T1000 (cell line): ENCODE data around the gene MPPED1.

Source experiments
- DNase-seq: peaks from one replicate; lab custom pipeline; 2025; ENCODE audit warnings: mixed read lengths; lab: John Stamatoyannopoulos, UW

The MPPED1 gene

GRCh38 chr22:43431808-43432554 is 20.2 kb downstream of the MPPED1 start:
- DNase-seq = no peak

- DNase-seq = no peak
Measured at GRCh38 chr22:43432883-43433415, 21.1 kb downstream of the MPPED1 start.

GRCh38 chr22:43433451-43434274 is 21.8 kb downstream of the MPPED1 start:
- no peak for DNase-seq

- no peak for DNase-seq
Measured at GRCh38 chr22:43434275-43434927, 22.6 kb downstream of the MPPED1 start.

- no peak for DNase-seq
Measured at GRCh38 chr22:43434928-43435311, 23.1 kb downstream of the MPPED1 start.

GRCh38 chr22:43435851-43436811 is 24.3 kb downstream of the MPPED1 start:
- DNase-seq = no peak

GRCh38 chr22:43436868-43437267 is 25.1 kb downstream of the MPPED1 start:
- DNase-seq = no peak

GRCh38 chr22:43437871-43438475 is 26.2 kb downstream of the MPPED1 start:
- no peak for DNase-seq

- no peak for DNase-seq
Measured at GRCh38 chr22:43438666-43439347, 27.0 kb downstream of the MPPED1 start.

GRCh38 chr22:43439368-43440103 is 27.7 kb downstream of the MPPED1 start:
- DNase-seq = no peak

- DNase-seq = no peak
Measured at GRCh38 chr22:43440104-43440387, 28.2 kb downstream of the MPPED1 start.

- DNase-seq = no peak
Measured at GRCh38 chr22:43440556-43440955, 28.7 kb downstream of the MPPED1 start.

- DNase-seq = no peak
Measured at GRCh38 chr22:43441216-43441615, 29.4 kb downstream of the MPPED1 start.

- no peak for DNase-seq
Measured at GRCh38 chr22:43441751-43442150, 29.9 kb downstream of the MPPED1 start.

GRCh38 chr22:43442386-43443151 is 30.8 kb downstream of the MPPED1 start:
- DNase-seq = no peak

GRCh38 chr22:43443152-43443471 is 31.3 kb downstream of the MPPED1 start:
- DNase-seq = no peak

- DNase-seq = no peak
Measured at GRCh38 chr22:43446037-43446803, 34.4 kb downstream of the MPPED1 start.

GRCh38 chr22:43446916-43447315 is 35.1 kb downstream of the MPPED1 start:
- DNase-seq = no peak
